ENCODE measurements around the gene DIS3. TPM values are rescaled to one million over a fixed set of nuclear protein-coding genes. Genes with fewer than 3 reads are reported as not detected.

Gene DIS3
- total and polyA plus RNA-seq, 9 of the 15 experiments (the other 6 are each of a cell fraction or from before 2014, with no cell fraction given): 6.0 to 48.9 (median 34.2) TPM

DNA sequence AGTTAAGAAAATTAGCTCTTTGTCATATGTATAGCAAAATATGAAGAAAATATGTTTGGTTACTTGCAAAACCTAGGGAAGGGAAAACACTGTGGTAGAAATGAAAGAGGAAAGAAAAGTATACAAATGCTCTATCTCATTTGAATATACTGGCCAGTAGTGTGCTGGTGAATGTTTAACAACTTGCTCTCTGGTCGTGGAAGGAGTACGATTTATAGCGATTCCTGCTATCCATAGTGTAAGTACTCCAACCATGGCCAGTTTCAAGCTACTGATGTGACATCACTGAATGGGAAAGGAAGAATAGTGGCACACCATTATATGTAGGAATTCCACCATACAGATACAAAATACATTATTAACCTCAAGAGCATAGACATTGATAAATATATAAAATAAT, 44.7 kb downstream of the DIS3 start:
- POLR2A ChIA-PET: no interaction called here
- H3K36me3 ChIP-seq (ENCODE audit: control insufficient read depth, insufficient read depth, low read length): peaks cover 73% of the 10 kb centered on the region

More for the DNA sequence above, 44.7 kb downstream of the DIS3 start:
- no peak overlapping the region for H3K4me3 ChIP-seq
- H3K27ac ChIP-seq (ENCODE audit: extremely low read depth, low read depth, low read length): no peak overlapping the region
- in situ Hi-C loops (cut with MboI) (no loop called here), intact Hi-C loops (cut with micrococcal nuclease) (no loop called here)
- H3K9me3 ChIP-seq (replicated peaks; ENCODE audit: control insufficient read depth, insufficient read depth, low read depth, low read length): no peaks in the 10 kb centered on the region
- no peaks in the 10 kb centered on the region for H4K20me1 ChIP-seq (replicated peaks; ENCODE audit: control insufficient read depth, insufficient read depth, low read length)
- no peak for DNase-seq (ENCODE audit: extremely low read depth in 1 of 4, low spot score in 3 of 4)
- ATAC-seq: no peak
- no TSS peak for BruUV-seq (replicated peaks)
- TF ChIP-seq EP300 (IDR thresholded peaks at IDR 0.05; ENCODE audit: low read length) (no peak), SMARCE1 (IDR thresholded peaks at IDR 0.05) (no peak), NFYB (IDR thresholded peaks at IDR 0.05; ENCODE audit: extremely low read depth, insufficient read length) (no peak), ZC3H4 (CRISPR knock-in tag; IDR thresholded peaks at IDR 0.05; ENCODE audit: borderline replicate concordance) (no peak), MCM5 (IDR thresholded peaks at IDR 0.05; ENCODE audit: low read depth) (no peak), ZNF668 (CRISPR knock-in tag; IDR thresholded peaks at IDR 0.05) (no peak)
- TF ChIP-seq, protein P1, sequence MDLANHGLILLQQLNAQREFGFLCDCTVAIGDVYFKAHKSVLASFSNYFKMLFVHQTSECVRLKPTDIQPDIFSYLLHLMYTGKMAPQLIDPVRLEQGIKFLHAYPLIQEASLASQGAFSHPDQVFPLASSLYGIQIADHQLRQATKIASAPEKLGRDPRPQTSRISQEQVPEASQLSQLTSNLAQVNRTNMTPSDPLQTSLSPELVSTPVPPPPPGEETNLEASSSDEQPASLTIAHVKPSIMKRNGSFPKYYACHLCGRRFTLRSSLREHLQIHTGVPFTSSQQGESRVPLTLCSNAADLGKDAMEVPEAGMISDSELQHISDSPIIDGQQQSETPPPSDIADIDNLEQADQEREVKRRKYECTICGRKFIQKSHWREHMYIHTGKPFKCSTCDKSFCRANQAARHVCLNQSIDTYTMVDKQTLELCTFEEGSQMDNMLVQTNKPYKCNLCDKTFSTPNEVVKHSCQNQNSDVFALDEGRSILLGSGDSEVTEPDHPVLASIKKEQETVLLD (IDR thresholded peaks at IDR 0.05): no peak
- TF ChIP-seq, protein P2, sequence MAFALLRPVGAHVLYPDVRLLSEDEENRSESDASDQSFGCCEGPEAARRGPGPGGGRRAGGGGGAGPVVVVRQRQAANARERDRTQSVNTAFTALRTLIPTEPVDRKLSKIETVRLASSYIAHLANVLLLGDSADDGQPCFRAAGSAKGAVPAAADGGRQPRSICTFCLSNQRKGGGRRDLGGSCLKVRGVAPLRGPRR (CRISPR knock-in tag; IDR thresholded peaks at IDR 0.05): no peak
- TF ChIP-seq, protein P3, sequence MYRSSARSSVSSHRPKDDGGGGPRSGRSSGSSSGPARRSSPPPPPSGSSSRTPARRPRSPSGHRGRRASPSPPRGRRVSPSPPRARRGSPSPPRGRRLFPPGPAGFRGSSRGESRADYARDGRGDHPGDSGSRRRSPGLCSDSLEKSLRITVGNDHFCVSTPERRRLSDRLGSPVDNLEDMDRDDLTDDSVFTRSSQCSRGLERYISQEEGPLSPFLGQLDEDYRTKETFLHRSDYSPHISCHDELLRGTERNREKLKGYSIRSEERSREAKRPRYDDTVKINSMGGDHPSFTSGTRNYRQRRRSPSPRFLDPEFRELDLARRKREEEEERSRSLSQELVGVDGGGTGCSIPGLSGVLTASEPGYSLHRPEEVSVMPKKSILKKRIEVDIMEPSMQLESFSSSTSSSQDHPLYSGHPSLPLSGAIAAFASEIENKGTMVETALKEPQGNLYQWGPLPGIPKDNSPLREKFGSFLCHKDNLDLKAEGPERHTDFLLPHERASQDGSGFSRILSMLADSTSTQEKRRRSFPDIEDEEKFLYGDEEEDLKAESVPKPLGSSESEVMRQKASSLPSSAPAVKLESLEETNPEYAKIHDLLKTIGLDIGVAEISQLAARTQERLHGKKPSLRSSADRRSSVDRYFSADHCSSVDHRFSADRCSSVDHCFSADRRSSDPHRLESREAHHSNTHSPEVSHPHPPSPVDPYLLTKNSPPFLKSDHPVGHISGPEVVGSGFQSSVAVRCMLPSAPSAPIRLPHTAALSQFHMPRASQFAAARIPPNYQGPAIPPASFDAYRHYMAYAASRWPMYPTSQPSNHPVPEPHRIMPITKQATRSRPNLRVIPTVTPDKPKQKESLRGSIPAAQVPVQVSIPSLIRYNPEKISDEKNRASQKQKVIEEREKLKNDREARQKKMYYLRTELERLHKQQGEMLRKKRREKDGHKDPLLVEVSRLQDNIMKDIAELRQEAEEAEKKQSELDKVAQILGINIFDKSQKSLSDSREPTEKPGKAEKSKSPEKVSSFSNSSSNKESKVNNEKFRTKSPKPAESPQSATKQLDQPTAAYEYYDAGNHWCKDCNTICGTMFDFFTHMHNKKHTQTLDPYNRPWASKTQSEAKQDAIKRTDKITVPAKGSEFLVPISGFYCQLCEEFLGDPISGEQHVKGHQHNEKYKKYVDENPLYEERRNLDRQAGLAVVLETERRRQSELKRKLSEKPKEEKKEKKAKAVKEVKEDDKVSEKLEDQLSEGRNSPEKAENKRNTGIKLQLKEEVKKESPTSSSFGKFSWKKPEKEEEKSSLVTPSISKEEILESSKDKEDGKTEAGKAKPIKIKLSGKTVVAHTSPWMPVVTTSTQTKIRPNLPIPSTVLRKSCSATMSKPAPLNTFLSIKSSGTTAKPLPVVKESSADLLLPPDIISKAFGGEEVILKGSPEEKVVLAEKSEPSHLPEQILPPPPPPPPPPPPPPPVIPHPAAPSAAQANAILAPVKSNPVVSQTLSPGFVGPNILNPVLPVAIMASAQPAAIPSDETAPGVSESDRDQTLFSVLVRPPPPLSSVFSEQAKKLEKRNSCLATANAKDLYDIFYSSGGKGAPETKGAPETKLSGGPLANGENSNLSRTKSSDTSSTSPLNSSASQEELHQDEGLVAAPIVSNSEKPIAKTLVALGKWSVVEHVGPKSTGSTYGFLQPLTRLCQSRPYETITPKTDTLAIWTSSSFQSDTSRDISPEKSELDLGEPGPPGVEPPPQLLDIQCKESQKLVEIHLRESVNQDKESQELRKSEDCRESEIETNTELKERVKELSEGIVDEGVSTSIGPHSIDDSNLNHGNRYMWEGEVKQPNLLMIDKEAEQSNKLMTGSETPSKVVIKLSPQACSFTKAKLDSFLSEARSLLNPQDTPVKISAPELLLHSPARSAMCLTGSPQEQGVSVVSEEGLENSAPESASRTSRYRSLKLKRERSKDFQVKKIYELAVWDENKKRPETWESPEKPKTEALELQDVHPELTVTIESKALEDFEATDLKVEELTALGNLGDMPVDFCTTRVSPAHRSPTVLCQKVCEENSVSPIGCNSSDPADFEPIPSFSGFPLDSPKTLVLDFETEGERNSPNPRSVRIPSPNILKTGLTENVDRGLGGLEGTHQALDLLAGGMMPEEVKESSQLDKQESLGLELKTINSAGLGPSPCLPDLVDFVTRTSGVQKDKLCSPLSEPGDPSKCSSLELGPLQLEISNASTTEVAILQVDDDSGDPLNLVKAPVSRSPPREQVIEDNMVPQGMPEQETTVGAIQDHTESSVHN (IDR thresholded peaks at IDR 0.05; ENCODE audit: borderline replicate concordance in 1 of 2, low read depth in 1 of 2): no peak
- TF ChIP-seq, protein P4, sequence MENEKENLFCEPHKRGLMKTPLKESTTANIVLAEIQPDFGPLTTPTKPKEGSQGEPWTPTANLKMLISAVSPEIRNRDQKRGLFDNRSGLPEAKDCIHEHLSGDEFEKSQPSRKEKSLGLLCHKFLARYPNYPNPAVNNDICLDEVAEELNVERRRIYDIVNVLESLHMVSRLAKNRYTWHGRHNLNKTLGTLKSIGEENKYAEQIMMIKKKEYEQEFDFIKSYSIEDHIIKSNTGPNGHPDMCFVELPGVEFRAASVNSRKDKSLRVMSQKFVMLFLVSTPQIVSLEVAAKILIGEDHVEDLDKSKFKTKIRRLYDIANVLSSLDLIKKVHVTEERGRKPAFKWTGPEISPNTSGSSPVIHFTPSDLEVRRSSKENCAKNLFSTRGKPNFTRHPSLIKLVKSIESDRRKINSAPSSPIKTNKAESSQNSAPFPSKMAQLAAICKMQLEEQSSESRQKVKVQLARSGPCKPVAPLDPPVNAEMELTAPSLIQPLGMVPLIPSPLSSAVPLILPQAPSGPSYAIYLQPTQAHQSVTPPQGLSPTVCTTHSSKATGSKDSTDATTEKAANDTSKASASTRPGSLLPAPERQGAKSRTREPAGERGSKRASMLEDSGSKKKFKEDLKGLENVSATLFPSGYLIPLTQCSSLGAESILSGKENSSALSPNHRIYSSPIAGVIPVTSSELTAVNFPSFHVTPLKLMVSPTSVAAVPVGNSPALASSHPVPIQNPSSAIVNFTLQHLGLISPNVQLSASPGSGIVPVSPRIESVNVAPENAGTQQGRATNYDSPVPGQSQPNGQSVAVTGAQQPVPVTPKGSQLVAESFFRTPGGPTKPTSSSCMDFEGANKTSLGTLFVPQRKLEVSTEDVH (IDR thresholded peaks at IDR 0.05; ENCODE audit: low read depth, partially characterized antibody): no peak
- H3K4me2 ChIP-seq (ENCODE audit: insufficient read depth, low read length): no peak overlapping the region
- WGBS (ENCODE audit: insufficient coverage, low coverage, missing lambda C conversion rate): 94% methylated on average over 3 of the region's 3 CpGs
- peaks cover 31% of the 10 kb centered on the region for H3K79me2 ChIP-seq (ENCODE audit: control insufficient read depth, insufficient read depth, low read length)
- no peaks in the 10 kb centered on the region for H3K9me1 ChIP-seq (ENCODE audit: control insufficient read depth, insufficient read depth, low read length)
- H2AFZ ChIP-seq (ENCODE audit: low read depth, low read length): no peak overlapping the region
- no peaks in the 10 kb centered on the region for H3K27me3 ChIP-seq (ENCODE audit: control insufficient read depth in 2 of 2, insufficient read depth in 2 of 2, low read length in 2 of 2)
- no peak for FAIRE-seq
- CTCF ChIA-PET (ENCODE audit: low intra/inter-chr PET ratio): no interaction called here
- H3K4me1 ChIP-seq (replicated peaks in 1 of 2; ENCODE audit: control insufficient read depth in 2 of 2, insufficient read depth in 2 of 2, low read length in 2 of 2): no peaks in the 10 kb centered on the region
- no peak overlapping the region for H3K9ac ChIP-seq (ENCODE audit: insufficient read depth in 1 of 2, low read depth in 2 of 2, low read length in 2 of 2)
